Gastroesophageal sphincter (tissue), 3 donors: ENCODE measurements around the gene CLASP2.

Experiments
- CTCF ChIP-seq, 4 experiments: fragments of 200-600 bp in 2 of 4; fragments of 450-650 bp in 2 of 4; sonication (generic) in 1 of 4; IDR thresholded peaks; one replicate each; pipeline ENCODE4 v1.5.1; 2017 to 2019; ENCODE audit warnings: antibody characterized with exemption in 4 of 4, mild to moderate bottlenecking in 2 of 4, moderate library complexity in 2 of 4
- EP300 ChIP-seq: sonication (generic); formaldehyde crosslinking; IDR thresholded peaks from one replicate; pipeline ENCODE4 v1.6.1; 2017; ENCODE audit warnings: antibody characterized with exemption, mild to moderate bottlenecking
- POLR2AphosphoS5 ChIP-seq: sonication (generic); formaldehyde crosslinking; IDR thresholded peaks from one replicate; pipeline ENCODE4 v1.6.1; 2017; ENCODE audit warnings: antibody characterized with exemption

GRCh38 chr3:33663042-33663441 is 55.0 kb downstream of the CLASP2 start:
- TF ChIP-seq CTCF (IDR thresholded peaks at IDR 0.05), result no peak
- TF ChIP-seq POLR2AphosphoS5, result no peak
- no peak for TF ChIP-seq EP300
